ENCODE results near the gene MLST8. TPM values are rescaled to one million over a fixed set of nuclear protein-coding genes. Genes with fewer than 3 reads are reported as not detected.

Gene MLST8
- total RNA-seq, 1 experiment from 2014 or later: 58.0 TPM

DNA sequence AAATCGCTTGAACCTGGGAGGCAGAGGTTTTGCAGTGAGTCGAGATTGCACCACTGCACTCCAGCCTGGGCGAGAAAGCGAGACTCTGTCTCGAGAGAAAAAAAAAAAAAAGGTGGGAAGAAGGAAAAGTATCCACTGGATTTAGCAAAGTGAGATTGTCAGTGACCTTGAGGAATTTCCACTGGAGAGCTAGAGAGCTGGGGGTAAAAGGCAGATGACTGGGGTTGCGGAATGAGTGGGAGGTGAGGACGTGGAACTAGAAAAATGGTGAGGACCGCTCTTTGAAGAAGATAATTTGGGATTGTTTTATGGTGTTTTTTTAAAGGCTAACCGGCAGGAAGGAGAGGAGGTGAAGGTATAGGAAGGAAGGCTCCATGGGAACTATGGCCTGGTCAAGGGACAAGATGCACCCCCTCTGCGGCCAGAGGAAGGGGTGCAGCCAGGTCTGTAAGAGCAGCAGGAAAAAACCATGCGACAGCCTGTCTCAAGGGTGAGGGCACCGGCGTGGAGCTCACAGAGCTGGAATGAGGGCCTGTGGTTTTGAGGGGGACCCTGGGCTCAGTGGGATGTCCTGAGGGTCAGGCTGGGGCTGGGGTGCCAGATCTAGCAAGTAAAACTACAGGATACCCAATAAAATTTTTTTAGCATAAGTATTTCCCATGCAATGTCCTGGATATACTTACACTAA lies 694 bp upstream of the MLST8 start:
- H3K9me3 Mint-ChIP-seq (ENCODE audit: low read depth, unreplicated experiment): no peaks in the 10 kb centered on the region
- peaks cover 50% of the 10 kb centered on the region for H3K36me3 Mint-ChIP-seq (ENCODE audit: insufficient read depth, unreplicated experiment)
- DNase-seq: no peak
- H3K27me3 Mint-ChIP-seq (ENCODE audit: unreplicated experiment): peaks cover 29% of the 10 kb centered on the region
- TF ChIP-seq, protein P1, sequence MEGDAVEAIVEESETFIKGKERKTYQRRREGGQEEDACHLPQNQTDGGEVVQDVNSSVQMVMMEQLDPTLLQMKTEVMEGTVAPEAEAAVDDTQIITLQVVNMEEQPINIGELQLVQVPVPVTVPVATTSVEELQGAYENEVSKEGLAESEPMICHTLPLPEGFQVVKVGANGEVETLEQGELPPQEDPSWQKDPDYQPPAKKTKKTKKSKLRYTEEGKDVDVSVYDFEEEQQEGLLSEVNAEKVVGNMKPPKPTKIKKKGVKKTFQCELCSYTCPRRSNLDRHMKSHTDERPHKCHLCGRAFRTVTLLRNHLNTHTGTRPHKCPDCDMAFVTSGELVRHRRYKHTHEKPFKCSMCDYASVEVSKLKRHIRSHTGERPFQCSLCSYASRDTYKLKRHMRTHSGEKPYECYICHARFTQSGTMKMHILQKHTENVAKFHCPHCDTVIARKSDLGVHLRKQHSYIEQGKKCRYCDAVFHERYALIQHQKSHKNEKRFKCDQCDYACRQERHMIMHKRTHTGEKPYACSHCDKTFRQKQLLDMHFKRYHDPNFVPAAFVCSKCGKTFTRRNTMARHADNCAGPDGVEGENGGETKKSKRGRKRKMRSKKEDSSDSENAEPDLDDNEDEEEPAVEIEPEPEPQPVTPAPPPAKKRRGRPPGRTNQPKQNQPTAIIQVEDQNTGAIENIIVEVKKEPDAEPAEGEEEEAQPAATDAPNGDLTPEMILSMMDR (IDR thresholded peaks at IDR 0.05; ENCODE audit: unreplicated experiment): no peak
- intact Hi-C loops (cut with micrococcal nuclease; ENCODE audit: unreplicated experiment): no loop called here
- no TSS peak for BruUV-seq (replicated peaks)
- peaks cover 28% of the 10 kb centered on the region for H3K4me1 Mint-ChIP-seq (ENCODE audit: low read depth, unreplicated experiment)
- H3K4me3 Mint-ChIP-seq (ENCODE audit: low read depth, unreplicated experiment): peak overlapping the region; percentile 80
- CTCF ChIA-PET: interaction anchor here (1.8 kb wide), 1 partner anchor 10 kb away, joined by 6 read pairs; no protein-coding TSS in a partner anchor
- H3K27ac Mint-ChIP-seq (ENCODE audit: unreplicated experiment): peak overlapping the region; percentile 19

DNA sequence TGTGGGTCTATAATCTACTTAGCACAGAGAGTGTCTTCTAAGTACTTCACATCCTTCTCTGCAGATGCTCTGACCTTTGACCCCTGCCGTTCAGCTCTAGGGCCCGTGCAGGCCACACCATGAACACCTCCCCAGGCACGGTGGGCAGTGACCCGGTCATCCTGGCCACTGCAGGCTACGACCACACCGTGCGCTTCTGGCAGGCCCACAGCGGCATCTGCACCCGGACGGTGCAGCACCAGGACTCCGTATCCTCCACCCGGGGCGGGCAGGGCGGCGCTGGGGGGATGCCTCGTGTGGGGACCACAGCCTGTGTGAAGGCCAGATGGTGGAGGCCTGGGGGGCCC lies 686 bp downstream of the MLST8 start:
- TF ChIP-seq, protein P1 (IDR thresholded peaks at IDR 0.05; ENCODE audit: unreplicated experiment): peak; percentile 2
- Mint-ChIP-seq H3K27me3 (ENCODE audit: unreplicated experiment) (peaks cover 15% of the 10 kb centered on the region), H3K9me3 (ENCODE audit: low read depth, unreplicated experiment) (no peaks in the 10 kb centered on the region), H3K27ac (ENCODE audit: unreplicated experiment) (peak overlapping the region; percentile 53), H3K36me3 (ENCODE audit: insufficient read depth, unreplicated experiment) (peaks cover 63% of the 10 kb centered on the region), H3K4me1 (ENCODE audit: low read depth, unreplicated experiment) (peaks cover 28% of the 10 kb centered on the region), H3K4me3 (ENCODE audit: low read depth, unreplicated experiment) (peak overlapping the region; percentile 80)
- peak; percentile 23 for DNase-seq
- BruUV-seq (replicated peaks): no TSS peak
- intact Hi-C loops (cut with micrococcal nuclease; ENCODE audit: unreplicated experiment): no loop called here
- CTCF ChIA-PET: interaction anchor here (0.5 to 0.8 kb wide), 3 partner anchors 16 to 325 kb away, joined by 3 to 5 read pairs (median 4); partner anchors contain the start of gene CEMP1

DNA sequence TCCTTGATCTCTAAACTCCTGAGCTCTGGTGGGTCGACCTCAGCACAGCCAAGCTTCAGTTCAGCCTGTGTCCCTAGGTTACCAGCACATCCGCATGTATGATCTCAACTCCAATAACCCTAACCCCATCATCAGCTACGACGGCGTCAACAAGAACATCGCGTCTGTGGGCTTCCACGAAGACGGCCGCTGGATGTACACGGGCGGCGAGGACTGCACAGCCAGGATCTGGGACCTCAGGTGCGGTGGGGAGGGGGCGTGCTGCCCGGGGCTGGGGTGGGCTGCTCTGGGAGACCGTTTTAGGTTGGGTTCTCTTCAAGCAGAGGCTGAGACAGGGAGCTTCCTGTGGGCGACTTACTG lies 1.1 kb downstream of the MLST8 start:
- no peak for DNase-seq
- BruUV-seq (replicated peaks): TSS peak; percentile 44
- TF ChIP-seq, protein P1 (IDR thresholded peaks at IDR 0.05; ENCODE audit: unreplicated experiment): no peak
- Mint-ChIP-seq H3K4me1 (ENCODE audit: low read depth, unreplicated experiment) (peaks cover 28% of the 10 kb centered on the region), H3K27me3 (ENCODE audit: unreplicated experiment) (peaks cover 14% of the 10 kb centered on the region), H3K9me3 (ENCODE audit: low read depth, unreplicated experiment) (no peaks in the 10 kb centered on the region), H3K36me3 (ENCODE audit: insufficient read depth, unreplicated experiment) (peaks cover 68% of the 10 kb centered on the region), H3K27ac (ENCODE audit: unreplicated experiment) (peak overlapping the region; percentile 53), H3K4me3 (ENCODE audit: low read depth, unreplicated experiment) (peak overlapping the region; percentile 80)
- intact Hi-C loops (cut with micrococcal nuclease; ENCODE audit: unreplicated experiment): no loop called here
- CTCF ChIA-PET: interaction anchor here (0.5 kb wide), 1 partner anchor 16 kb away, joined by 5 read pairs; no protein-coding TSS in a partner anchor

DNA sequence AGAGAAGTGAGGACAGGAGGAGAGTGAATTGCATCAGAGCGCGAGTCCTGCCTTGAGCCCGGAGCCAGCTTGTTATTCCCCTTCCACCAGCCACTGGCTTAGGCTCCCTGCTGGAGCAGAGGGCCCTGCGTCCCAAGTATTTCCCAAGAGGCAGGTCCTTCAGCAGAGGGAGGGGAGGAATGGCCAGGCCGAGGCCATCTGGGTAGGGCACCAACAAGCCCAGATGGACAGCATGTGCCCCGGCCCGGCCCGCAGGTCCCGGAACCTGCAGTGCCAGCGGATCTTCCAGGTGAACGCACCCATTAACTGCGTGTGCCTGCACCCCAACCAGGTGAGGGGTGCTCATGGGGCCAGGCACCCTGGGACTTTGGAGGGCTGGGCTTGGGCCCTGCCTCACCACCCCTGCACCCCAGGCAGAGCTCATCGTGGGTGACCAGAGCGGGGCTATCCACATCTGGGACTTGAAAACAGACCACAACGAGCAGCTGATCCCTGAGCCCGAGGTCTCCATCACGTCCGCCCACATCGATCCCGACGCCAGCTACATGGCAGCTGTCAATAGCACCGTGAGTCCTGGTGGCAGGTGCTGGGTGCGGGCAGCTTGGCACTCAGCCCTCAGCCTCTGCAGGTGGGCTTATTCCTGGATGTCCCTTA lies 1.7 kb downstream of the MLST8 start:
- Mint-ChIP-seq H3K27me3 (ENCODE audit: unreplicated experiment) (peaks cover 8% of the 10 kb centered on the region), H3K36me3 (ENCODE audit: insufficient read depth, unreplicated experiment) (peaks cover 73% of the 10 kb centered on the region), H3K4me1 (ENCODE audit: low read depth, unreplicated experiment) (peaks cover 33% of the 10 kb centered on the region), H3K9me3 (ENCODE audit: low read depth, unreplicated experiment) (no peaks in the 10 kb centered on the region), H3K27ac (ENCODE audit: unreplicated experiment) (no peak overlapping the region), H3K4me3 (ENCODE audit: low read depth, unreplicated experiment) (peak overlapping the region; percentile 80)
- TF ChIP-seq, protein P1 (IDR thresholded peaks at IDR 0.05; ENCODE audit: unreplicated experiment): no peak
- no TSS peak for BruUV-seq (replicated peaks)
- intact Hi-C loops (cut with micrococcal nuclease; ENCODE audit: unreplicated experiment): no loop called here
- CTCF ChIA-PET: no interaction called here
- no peak for DNase-seq

Measured in Calu3 (cell line).